Brain pericyte (primary cell): ENCODE data around the gene ACKR2.
"Not testable (repeated sequence)": the region's sequence is repeated elsewhere in the genome, so short reads cannot be mapped to it uniquely, and the experiment has no call there.

Source experiments
- DNase-seq: peaks from one replicate; pipeline ENCODE4 v3.0.0-alpha.2; 2012; ENCODE audit warnings: low read depth, low spot score

The ACKR2 gene

DNA sequence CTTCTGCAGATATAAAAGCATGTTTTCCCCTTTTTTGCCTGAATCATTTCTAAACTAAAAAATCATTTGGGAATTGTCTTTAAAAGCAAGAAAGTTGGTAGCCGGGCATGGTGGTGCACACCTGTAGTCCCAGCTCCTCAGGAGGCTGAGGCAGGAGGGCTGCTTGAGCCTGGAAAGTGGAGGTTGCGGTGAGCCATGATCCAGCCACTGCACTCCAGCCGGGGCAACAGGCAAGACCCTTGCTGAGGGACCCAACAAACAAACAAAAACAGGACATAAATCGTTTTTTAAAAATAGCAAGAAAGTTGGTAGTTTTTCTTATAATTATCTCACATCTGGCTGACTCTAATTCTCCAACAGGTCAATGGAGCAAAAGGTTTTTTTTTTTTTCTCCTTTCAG, 7.5 kb upstream of the ACKR2 start:
- no peak for DNase-seq

GRCh38 chr3:42802876-42803413, 6.3 kb upstream of the ACKR2 start:
- no peak for DNase-seq

DNA sequence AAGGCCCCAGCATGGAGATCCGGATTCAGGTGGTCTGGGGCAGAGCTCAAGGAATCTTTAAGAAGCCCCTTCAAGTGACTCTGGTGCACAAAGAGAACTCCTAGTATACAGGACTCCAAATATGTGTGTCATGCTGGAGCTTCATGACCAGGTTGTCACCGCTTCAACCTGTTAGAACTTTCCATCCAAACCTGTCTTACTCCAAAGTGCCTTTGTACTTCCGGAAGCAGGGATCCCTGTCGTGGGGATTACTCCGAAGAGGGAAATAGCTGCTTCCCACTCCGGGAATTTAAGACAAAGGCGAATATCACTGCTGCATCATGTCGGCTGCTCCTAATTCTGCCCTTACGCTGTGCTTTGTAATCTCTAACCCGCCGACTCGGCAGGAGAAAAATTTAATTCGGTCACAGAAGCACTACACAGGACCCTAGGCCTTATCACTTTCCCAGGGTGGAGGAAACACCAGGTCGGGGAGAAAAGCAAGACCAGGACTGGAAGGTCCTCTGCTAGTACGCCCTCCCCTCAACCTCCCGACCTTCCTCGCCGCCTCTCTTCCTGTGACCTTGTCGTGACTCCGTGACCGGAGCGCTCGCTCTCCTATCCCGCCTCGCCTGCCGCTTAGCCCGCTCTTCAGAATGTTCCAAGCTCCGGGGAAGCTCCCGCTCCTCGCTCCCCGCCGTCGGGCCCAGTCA, 5.7 kb upstream of the ACKR2 start:
- DNase-seq = no peak

GRCh38 chr3:42804106-42804830, 5.0 kb upstream of the ACKR2 start, which contains the start of gene HIGD1A:
HIGD1A (minus strand) TSS chr3:42804490; CDS start chr3:42794253, 10,237 bp downstream.
- peak; percentile 74 for DNase-seq

DNA sequence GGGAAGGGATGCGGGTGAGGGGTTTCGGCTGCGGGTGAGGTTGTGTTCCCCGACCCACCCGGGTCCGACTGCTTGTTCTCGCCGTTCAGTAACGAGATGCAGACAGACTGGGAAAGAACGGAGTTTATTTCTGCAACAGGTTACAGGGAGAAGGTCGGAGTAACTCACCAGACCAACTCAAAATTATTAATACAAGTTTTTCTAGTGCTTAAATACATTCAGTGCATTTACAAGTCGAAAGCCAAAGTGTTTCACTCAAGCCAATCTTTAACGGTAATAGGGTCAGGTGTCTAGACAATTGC, 4.5 kb upstream of the ACKR2 start:
- no peak for DNase-seq

GRCh38 chr3:42805141-42805821, 4.0 kb upstream of the ACKR2 start:
- DNase-seq = no peak

GRCh38 chr3:42807929-42808328, 1.3 kb upstream of the ACKR2 start:
- DNase-seq = no peak

GRCh38 chr3:42810706-42811105, 1.5 kb downstream of the ACKR2 start:
- DNase-seq = not testable (repeated sequence)

GRCh38 chr3:42811118-42811883, 2.1 kb downstream of the ACKR2 start:
- not testable (repeated sequence) for DNase-seq

DNA sequence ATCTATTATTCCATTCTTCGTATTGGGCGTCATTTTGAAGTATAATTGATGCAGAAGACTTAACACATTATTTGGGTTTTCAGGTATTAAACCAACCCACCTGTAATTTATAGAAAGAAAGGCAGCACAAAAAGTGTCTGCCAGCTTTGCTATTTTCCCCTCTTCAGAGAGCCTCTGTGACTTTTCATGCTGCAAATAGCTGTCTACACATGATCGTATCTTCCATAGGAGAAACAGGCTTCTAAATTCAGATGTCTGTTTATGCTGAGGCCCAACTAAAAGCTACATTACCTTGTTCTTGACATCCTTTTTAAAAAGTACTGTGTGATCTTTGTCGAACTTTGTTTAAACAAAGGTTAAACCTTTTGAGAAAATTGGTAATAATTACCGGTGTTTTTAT, 5.0 kb downstream of the ACKR2 start:
- DNase-seq = no peak

GRCh38 chr3:42814914-42815507, 5.8 kb downstream of the ACKR2 start:
- no peak for DNase-seq

DNA sequence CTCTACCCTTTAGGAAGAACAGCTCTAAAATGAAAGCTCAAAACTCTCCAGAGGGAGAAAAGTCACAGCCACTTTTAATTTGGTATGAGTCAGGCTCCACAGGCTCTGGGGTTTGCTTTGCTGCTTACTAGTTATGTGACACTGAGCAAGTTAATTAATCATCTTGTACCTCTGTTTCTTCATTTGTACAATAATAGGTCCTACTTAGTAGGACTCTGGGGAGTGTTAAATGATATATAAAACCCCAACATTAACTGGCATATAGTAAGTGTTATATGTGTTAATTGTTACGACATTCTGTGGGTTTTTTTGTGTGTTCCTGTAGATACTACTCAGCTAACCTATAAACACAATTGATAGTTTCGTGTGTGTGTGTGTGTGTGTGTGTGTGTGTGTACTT, 6.6 kb downstream of the ACKR2 start:
- DNase-seq = no peak

DNA sequence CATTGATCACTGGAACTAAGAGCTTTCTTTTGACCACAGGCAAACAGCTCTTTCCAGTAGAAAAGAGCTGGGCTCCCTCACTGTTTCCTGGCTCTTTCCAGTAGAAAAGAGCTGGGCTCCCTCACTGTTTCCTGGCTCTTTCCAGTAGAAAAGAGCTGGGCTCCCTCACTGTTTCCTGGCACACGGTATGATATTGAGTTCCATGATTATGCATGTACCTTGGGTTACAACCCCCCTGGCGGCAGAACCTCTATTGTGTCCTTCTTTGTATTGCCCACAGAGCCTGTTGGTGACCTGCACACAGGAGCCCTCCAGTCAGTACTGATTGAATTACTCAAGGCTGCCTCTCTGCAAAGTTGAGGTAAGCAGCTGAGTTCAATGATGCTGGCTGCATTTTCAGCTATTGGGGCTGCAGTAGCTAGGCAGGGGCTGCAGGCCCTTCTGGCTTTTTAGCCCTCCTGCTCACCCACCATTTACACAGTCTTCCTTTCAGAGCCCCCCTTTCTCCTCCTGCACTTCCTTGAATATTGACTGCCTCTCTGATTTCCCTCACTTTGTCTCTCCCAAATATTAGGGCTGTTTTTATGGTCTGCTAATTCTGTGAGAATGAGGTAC, 10.2 kb downstream of the ACKR2 start:
- DNase-seq = no peak

- no peak for DNase-seq
Measured at GRCh38 chr3:42820746-42821051, 11.5 kb downstream of the ACKR2 start.

DNA sequence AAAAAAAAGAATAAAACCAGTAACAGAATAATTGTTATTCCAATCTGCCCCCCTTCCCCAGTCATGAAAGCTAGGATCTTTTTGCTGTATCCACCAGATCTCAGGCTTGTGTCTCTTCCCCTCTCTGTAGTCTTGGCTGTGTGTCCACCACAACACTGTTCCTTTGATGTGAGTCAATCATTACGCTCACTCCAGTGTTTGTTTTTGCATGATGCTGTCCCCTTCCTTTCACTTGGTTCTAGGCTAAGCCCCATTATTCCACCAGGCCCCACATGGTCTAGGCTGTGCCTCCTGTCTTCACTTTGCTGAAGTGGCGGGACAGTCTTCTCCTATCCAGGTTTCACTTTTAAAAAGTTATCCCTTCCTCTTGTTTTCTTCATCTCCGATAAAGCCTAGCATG, 13.6 kb downstream of the ACKR2 start:
- no peak for DNase-seq

DNA sequence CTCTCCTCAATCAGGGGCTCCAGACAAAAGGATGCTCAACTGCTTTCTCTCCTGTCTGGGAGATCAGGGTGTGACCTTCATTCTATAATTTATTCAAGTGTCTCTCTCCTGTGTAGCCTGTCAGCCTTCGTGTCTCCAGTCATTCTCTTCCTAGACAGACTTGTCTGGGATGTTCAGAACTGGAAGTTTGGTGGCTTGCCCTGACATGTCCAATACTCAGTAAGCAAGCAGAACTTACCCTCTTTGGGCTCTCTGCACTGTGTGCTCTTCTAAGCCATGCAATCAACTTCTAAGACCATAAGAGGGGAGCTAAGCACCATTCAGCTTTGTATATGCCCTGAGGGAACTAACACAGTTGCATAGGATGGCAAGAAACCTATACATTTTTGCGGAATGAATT, 14.1 kb downstream of the ACKR2 start:
- no peak for DNase-seq

GRCh38 chr3:42826141-42826540, 16.9 kb downstream of the ACKR2 start:
- no peak for DNase-seq

GRCh38 chr3:42827023-42827422, 17.8 kb downstream of the ACKR2 start:
- no peak for DNase-seq

GRCh38 chr3:42827654-42828053, 18.4 kb downstream of the ACKR2 start:
- DNase-seq = no peak

- DNase-seq = no peak
Measured at GRCh38 chr3:42829083-42829627, 19.9 kb downstream of the ACKR2 start.
